B cell (primary cell): ENCODE data around the gene SMG7. TPM values are rescaled to one million over a fixed set of nuclear protein-coding genes. Genes with fewer than 3 reads are reported as not detected.

Experiments
- ATAC-seq: fragments of 200-7000 bp; cut with Tn5 transposase; one replicate; pipeline ENCODE4 v1.10.0; 2021; ENCODE audit warnings: low read depth, mild to moderate bottlenecking, moderate number of reproducible peaks, moderate library complexity
- CTCF ChIA-PET: fragments of 350-600 bp; sonication (Branson Sonifier 250); formaldehyde crosslinking; loops from one replicate; lab custom pipeline; 2021; ENCODE audit warnings: antibody characterized with exemption, inconsistent platforms; lab: Charles Lee
- POLR2A ChIA-PET: fragments of 350-600 bp; sonication (Branson Sonifier 250); formaldehyde crosslinking; loops from one replicate; lab custom pipeline; 2021; ENCODE audit warnings: antibody characterized with exemption; lab: Charles Lee
- DNase-seq: peaks from one replicate; pipeline ENCODE4 v3.0.0; 2013
- H2AFZ ChIP-seq: 2 replicates; pipeline ENCODE4 v1.6.1; 2012; ENCODE audit warnings: mild to moderate bottlenecking, low read depth, low read length; ENCODE audit not compliant: insufficient read depth, poor library complexity, severe bottlenecking
- H3K27ac ChIP-seq, 2 donors: 1 replicate in 1 of 2; 2 replicates in 1 of 2; pipeline ENCODE4 v1.5.1; 2012 to 2013; ENCODE audit warnings: low read length in 2 of 2, mild to moderate bottlenecking in 2 of 2, moderate library complexity in 1 of 2
- H3K27me3 ChIP-seq, 4 experiments: fragments of 200-600 bp in 1 of 4; sonication (generic) in 1 of 4; replicated peaks in 1 of 4; 1 replicate in 2 of 4; 2 replicates in 2 of 4; pipeline versions ENCODE4 v1.6.1 to v1.7.0; 2013 to 2016; ENCODE audit warnings: low read length in 3 of 4, mild to moderate bottlenecking in 2 of 4, mixed read lengths in 1 of 4, moderate library complexity in 1 of 4; ENCODE audit not compliant: insufficient read depth in 4 of 4, control insufficient read depth in 3 of 4; ENCODE audit errors: control extremely low read depth in 1 of 4
- H3K36me3 ChIP-seq, 2 experiments: replicated peaks in 1 of 2; 1 replicate in 1 of 2; 2 replicates in 1 of 2; pipeline versions ENCODE4 v1.6.1 to v1.7.1; 2013; ENCODE audit warnings: low read length in 1 of 2; ENCODE audit not compliant: insufficient read depth in 2 of 2, control insufficient read depth in 1 of 2; ENCODE audit errors: control extremely low read depth in 1 of 2, extremely low read depth in 1 of 2
- H3K4me1 ChIP-seq, 2 donors: fragments of 200-600 bp in 1 of 2; sonication (generic) in 1 of 2; 1 replicate in 1 of 2; 2 replicates in 1 of 2; pipeline versions ENCODE4 v1.5.1 to v1.6.1; 2013 to 2017; ENCODE audit warnings: low read length in 2 of 2; ENCODE audit not compliant: control insufficient read depth in 2 of 2, insufficient read depth in 2 of 2
- H3K4me2 ChIP-seq: replicated peaks from 2 replicates; pipeline ENCODE3; 2012; ENCODE audit warnings: mild to moderate bottlenecking, low read depth, low read length; ENCODE audit not compliant: poor library complexity, severe bottlenecking
- H3K4me3 ChIP-seq, 5 experiments: fragments of 200-600 bp in 1 of 5; sonication (generic) in 1 of 5; 1 replicate in 3 of 5; 2 replicates in 2 of 5; pipeline versions ENCODE4 v1.5.1 to v1.7.0; 2011 to 2016; ENCODE audit warnings: low read length in 4 of 5, mild to moderate bottlenecking in 4 of 5, low read depth in 2 of 5, control low read depth in 1 of 5, moderate library complexity in 1 of 5; ENCODE audit not compliant: insufficient read depth in 1 of 5; ENCODE audit errors: control extremely low read depth in 1 of 5, extremely low read depth in 1 of 5
- H3K79me2 ChIP-seq: fragments of 200-600 bp; sonication (generic); one replicate; pipeline ENCODE4 v1.6.0; 2016; ENCODE audit warnings: low read length; ENCODE audit not compliant: control insufficient read depth, insufficient read depth
- H3K9ac ChIP-seq: fragments of 200-600 bp; sonication (generic); 2 replicates; pipeline ENCODE4 v1.6.1; 2017; ENCODE audit warnings: mild to moderate bottlenecking, low read length, moderate library complexity
- H3K9me3 ChIP-seq, 3 donors: one replicate each; pipeline versions ENCODE4 v1.6.1 to v1.7.1; 2013; ENCODE audit warnings: low read length in 2 of 3; ENCODE audit not compliant: control insufficient read depth in 2 of 3, insufficient read depth in 1 of 3; ENCODE audit errors: control extremely low read depth in 1 of 3
- H4K20me1 ChIP-seq: 2 replicates; pipeline ENCODE4 v1.6.0; 2012; ENCODE audit warnings: mild to moderate bottlenecking, low read length; ENCODE audit not compliant: insufficient read depth, control insufficient read depth, poor library complexity, severe bottlenecking
- H3K27ac Mint-ChIP-seq: one replicate; pipeline ENCODE4 v1.8.0; 2021; ENCODE audit warnings: mixed read lengths
- H3K27me3 Mint-ChIP-seq: one replicate; pipeline ENCODE4 v1.8.0; 2021; ENCODE audit warnings: mixed read lengths
- H3K4me1 Mint-ChIP-seq: one replicate; pipeline ENCODE4 v1.8.0; 2021; ENCODE audit warnings: mixed read lengths
- H3K4me3 Mint-ChIP-seq: one replicate; pipeline ENCODE4 v1.8.0; 2021; ENCODE audit warnings: mixed read lengths
- H3K9me3 Mint-ChIP-seq: one replicate; pipeline ENCODE4 v1.8.0; 2022; ENCODE audit warnings: mixed read lengths; ENCODE audit not compliant: insufficient read depth
- CTCF ChIP-seq: fragments of 200-600 bp; IDR thresholded peaks from one replicate; pipeline ENCODE4 v1.8.0; 2022; ENCODE audit warnings: antibody characterized with exemption, mild to moderate bottlenecking
- EZH2 ChIP-seq: IDR thresholded peaks from 2 replicates; pipeline ENCODE4 v1.6.1; 2012; ENCODE audit warnings: borderline replicate concordance, low read depth, mild to moderate bottlenecking, moderate library complexity, low read length; ENCODE audit not compliant: insufficient read depth, poor library complexity, severe bottlenecking
- WGBS: methylation state at CpG from one replicate; pipeline ENCODE4 v1.1.5; 2013; ENCODE audit warnings: missing lambda C conversion rate; ENCODE audit not compliant: insufficient coverage; 5-methylcytosine and 5-hydroxymethylcytosine counted together
- intact Hi-C: fragments of 100-400 bp; cut with micrococcal nuclease; formaldehyde crosslinking; loops from one replicate; pipeline ENCODE4 v1.10.0; 2022
- polyA plus RNA-seq: library from polyadenylated mRNA; depleted of rRNA; stranded (reverse); fragments of >200 nt; gene quantifications from 2 replicates; pipeline ENCODE4 v1.2.3, GENCODE V29; 2012
- total RNA-seq, 2 donors: library from RNA; stranded (reverse); fragments of 120-200 nt in 1 of 2; gene quantifications; 1 replicate in 1 of 2; 2 replicates in 1 of 2; pipeline versions ENCODE4 v1.2.3 to v1.2.4, GENCODE V29; 2013 to 2022

The SMG7 gene
- total and polyA plus RNA-seq, 2 donors (not counting 1 experiment from before 2014, with no cell fraction given) = 20.8 to 73.3 TPM

- TF ChIP-seq EZH2 = no peak
- no peak for TF ChIP-seq CTCF
- H3K36me3 ChIP-seq = peaks cover 16 to 18% of the 10 kb centered on the region in 2 experiments
- H3K4me3 ChIP-seq = no peak overlapping the region
- peaks cover 9 to 11% of the 10 kb centered on the region in 2 donors for H3K4me1 ChIP-seq
- H3K4me3 Mint-ChIP-seq = no peak overlapping the region
- no peaks in the 10 kb centered on the region for H3K79me2 ChIP-seq
- H3K4me2 ChIP-seq = no peak overlapping the region
- ChIA-PET CTCF (interaction anchor here (0.8 kb wide), 1 partner anchor 21 kb away, joined by 3 read pairs; no protein-coding TSS in a partner anchor), POLR2A (no interaction called here)
- no peaks in the 10 kb centered on the region for H3K9me3 Mint-ChIP-seq
- intact Hi-C loops = no loop called here
- no peak overlapping the region for H2AFZ ChIP-seq
- ATAC-seq = no peak
- H3K27me3 ChIP-seq = no peaks in the 10 kb centered on the region
- H3K4me1 Mint-ChIP-seq = peaks cover 16% of the 10 kb centered on the region
- DNase-seq = no peak
- no peaks in the 10 kb centered on the region for H4K20me1 ChIP-seq
- H3K27me3 Mint-ChIP-seq = no peaks in the 10 kb centered on the region
- H3K27ac Mint-ChIP-seq = no peak overlapping the region
- peaks cover 0 to 1% (median 0%) of the 10 kb centered on the region in 3 donors for H3K9me3 ChIP-seq
- H3K9ac ChIP-seq = no peak overlapping the region
- no peak overlapping the region for H3K27ac ChIP-seq
Measured at GRCh38 chr1:183559061-183559460, 86.8 kb downstream of the SMG7 start.

DNA sequence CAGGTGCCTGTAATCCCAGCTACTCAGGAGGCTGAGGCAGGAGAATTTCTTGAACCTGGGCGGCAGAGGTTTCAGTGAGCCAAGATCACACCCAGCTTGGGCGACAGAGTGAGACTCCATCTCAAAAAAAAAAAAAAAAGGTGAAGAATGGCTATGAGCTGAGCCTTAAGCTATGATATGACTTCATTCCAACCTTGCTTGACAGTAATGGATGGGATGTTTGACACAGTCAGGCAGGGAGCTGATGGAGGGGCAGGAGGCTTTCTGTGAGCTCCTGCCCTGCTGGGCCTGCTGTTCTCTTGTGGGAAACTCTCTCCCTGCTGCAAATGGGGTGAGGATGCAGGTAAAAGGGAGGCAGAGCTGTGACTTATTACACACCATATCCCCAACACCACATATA, 90.4 kb downstream of the SMG7 start:
- intact Hi-C loops = no loop called here
- H3K27me3 Mint-ChIP-seq = no peaks in the 10 kb centered on the region
- 100% methylated on average over 1 of the region's 2 CpGs for WGBS

More for the DNA sequence above, 90.4 kb downstream of the SMG7 start:
- H3K79me2 ChIP-seq = no peaks in the 10 kb centered on the region
- DNase-seq (no peak), ATAC-seq (no peak)
- peaks cover 0 to 1% (median 0%) of the 10 kb centered on the region in 3 donors for H3K9me3 ChIP-seq
- no peaks in the 10 kb centered on the region for H3K27me3 ChIP-seq
- H3K4me3 ChIP-seq = no peak overlapping the region
- peaks cover 14% of the 10 kb centered on the region for H3K4me1 Mint-ChIP-seq
- H3K27ac ChIP-seq = no peak overlapping the region
- no peak overlapping the region for H3K27ac Mint-ChIP-seq
- peaks cover 13 to 17% of the 10 kb centered on the region in 2 experiments for H3K36me3 ChIP-seq
- H2AFZ ChIP-seq = no peak overlapping the region
- no peaks in the 10 kb centered on the region for H4K20me1 ChIP-seq
- ChIA-PET CTCF (interaction anchor here (1.1 kb wide), 1 partner anchor 18 kb away, joined by 3 read pairs; no protein-coding TSS in a partner anchor), POLR2A (interaction anchor here (0.7 kb wide), 1 partner anchor 34 kb away, joined by 5 read pairs; no protein-coding TSS in a partner anchor)
- peaks cover 11 to 13% of the 10 kb centered on the region in 2 donors for H3K4me1 ChIP-seq
- no peak overlapping the region for H3K4me2 ChIP-seq
- no peak overlapping the region for H3K4me3 Mint-ChIP-seq
- H3K9ac ChIP-seq = no peak overlapping the region
- TF ChIP-seq CTCF = no peak
- no peak for TF ChIP-seq EZH2
- no peaks in the 10 kb centered on the region for H3K9me3 Mint-ChIP-seq
